ENCODE data around the gene SNTA1.

DNA sequence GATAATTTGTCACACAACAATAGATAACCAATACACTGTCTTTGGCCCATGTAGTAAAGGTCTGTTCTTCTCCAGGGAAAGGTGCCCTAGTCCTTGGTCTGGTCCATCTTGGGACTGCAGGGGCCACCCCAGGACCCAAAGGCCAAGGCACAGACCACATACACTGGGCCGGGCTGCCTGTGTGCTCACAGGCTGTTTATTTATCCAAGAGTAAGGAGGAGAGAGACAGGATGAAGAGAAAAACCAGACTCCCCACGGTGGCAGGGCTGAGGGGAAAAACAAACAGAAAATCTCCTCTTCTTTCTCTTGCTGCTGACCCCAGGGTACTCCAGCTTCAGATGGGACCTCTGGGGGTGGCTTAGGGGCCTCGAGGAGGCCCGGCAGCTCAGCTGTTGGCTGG, 35.8 kb downstream of the SNTA1 start:
- no peak for TF ChIP-seq EZH2 (IDR thresholded peaks at IDR 0.05; ENCODE audit: borderline replicate concordance, low read length)
- TF ChIP-seq, protein P1, sequence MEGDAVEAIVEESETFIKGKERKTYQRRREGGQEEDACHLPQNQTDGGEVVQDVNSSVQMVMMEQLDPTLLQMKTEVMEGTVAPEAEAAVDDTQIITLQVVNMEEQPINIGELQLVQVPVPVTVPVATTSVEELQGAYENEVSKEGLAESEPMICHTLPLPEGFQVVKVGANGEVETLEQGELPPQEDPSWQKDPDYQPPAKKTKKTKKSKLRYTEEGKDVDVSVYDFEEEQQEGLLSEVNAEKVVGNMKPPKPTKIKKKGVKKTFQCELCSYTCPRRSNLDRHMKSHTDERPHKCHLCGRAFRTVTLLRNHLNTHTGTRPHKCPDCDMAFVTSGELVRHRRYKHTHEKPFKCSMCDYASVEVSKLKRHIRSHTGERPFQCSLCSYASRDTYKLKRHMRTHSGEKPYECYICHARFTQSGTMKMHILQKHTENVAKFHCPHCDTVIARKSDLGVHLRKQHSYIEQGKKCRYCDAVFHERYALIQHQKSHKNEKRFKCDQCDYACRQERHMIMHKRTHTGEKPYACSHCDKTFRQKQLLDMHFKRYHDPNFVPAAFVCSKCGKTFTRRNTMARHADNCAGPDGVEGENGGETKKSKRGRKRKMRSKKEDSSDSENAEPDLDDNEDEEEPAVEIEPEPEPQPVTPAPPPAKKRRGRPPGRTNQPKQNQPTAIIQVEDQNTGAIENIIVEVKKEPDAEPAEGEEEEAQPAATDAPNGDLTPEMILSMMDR (IDR thresholded peaks at IDR 0.05; ENCODE audit: low read length): no peak
